GM20431 (cell line): ENCODE data around the gene ACTMAP.

Experiments
- in situ Hi-C: fragments of 300-500 bp; cut with MseI, MboI; formaldehyde crosslinking; loops from one replicate; pipeline ENCODE4 v1.15.0; 2020; ENCODE audit warnings: low sequenced_read_pairs; ENCODE audit not compliant: unreplicated experiment

ACTMAP gene

DNA sequence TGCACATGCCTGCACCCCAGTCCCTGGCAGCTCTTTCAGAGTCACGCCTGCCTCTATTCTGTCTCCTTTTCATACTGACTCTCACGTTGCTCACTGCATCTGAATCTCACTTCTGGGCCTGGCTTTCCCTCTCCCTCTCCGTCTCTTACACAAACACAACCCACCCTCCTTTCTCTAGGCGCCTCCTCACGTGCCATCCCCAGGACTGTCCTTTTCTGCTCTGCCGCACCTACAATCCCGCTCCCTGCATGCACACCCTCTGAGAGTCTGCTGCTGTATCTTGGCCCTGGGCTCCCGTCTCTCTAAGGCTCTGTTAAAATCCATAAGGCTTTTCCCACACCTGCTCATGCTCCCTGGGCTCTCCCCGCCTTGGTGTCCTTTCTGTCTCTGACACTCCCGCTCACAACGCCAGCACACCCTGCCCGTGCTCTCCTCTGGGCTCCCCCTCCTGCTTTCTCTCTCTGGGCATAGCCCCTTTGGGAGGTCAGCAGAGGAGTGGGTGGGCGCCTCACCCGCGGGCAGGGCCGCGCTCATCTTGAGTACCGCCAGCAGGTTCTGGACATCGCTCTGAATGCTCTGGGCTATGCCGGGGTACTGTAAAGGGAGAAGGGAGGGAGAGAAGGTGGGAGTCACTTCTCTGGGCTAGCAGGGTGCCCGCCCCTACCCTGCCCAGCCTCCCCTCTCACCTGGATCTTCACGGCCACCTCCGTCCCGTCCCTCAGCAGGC, 47.1 kb downstream of the ACTMAP start:
- in situ Hi-C loops, result no loop called here

GRCh38 chr19:40702337-40703012, 47.8 kb downstream of the ACTMAP start:
- in situ Hi-C loops, result no loop called here

GRCh38 chr19:40701758-40702157, 48.5 kb downstream of the ACTMAP start:
- in situ Hi-C loops, result no loop called here

- in situ Hi-C loops, result no loop called here
Measured at GRCh38 chr19:40700083-40700482, 50.2 kb downstream of the ACTMAP start.

- in situ Hi-C loops, result no loop called here
Measured at GRCh38 chr19:40697007-40697406, 53.3 kb downstream of the ACTMAP start.

GRCh38 chr19:40695881-40696280, 54.4 kb downstream of the ACTMAP start:
- in situ Hi-C loops, result no loop called here

DNA sequence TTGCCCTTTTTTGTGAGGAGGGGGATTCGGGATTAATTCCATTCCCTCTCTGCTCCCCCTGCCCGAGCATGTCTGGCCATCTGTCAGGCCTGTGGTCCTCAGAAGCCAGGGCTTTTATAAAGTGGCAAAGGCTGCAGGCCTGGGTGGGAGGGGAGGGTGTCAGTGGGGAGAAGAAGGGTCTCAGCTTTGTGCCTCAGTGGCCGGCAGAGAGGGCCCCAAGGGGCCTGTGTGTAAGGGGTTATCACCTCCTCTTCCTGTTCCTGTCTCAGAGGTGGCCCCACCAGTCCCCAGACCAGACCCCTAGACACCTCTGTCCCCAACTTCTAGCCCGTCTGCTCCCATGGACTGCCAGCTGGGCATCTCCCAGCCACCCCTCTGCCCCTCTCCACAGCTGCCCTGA, 56.4 kb downstream of the ACTMAP start:
- in situ Hi-C loops, result no loop called here

DNA sequence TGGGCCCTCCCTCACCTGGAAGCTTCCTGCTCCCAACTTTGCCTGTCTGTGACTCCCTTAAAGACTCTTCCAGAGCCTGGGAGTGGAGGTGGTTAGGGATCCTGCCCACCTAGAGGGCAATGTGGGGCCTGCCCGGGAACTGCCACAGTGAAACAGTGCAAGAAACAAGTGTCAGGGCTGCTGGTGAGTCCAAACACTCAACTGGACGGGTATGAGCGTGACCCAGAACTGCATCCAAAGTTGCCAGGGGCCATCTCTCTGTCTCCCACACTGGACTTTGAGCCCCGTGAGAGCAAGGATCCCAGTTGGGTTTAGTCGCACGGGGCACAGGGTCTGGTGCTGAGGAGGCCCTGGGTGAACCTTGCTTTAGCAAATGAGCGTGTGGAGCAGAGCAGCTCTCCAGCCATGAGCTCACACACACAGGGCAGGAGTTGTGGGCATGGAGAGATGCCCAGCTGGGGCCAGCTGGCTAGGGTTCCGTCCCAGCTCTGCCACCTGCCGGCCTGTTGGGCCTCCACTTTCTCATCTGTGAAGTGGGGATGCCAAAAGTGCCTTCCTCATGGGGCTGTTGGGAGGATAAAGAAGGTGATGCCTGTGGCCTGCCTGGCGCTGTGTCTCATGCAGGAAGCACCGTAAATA, 57.0 kb downstream of the ACTMAP start:
- in situ Hi-C loops, result no loop called here

GRCh38 chr19:40692212-40692551, 58.1 kb downstream of the ACTMAP start:
- in situ Hi-C loops, result no loop called here

DNA sequence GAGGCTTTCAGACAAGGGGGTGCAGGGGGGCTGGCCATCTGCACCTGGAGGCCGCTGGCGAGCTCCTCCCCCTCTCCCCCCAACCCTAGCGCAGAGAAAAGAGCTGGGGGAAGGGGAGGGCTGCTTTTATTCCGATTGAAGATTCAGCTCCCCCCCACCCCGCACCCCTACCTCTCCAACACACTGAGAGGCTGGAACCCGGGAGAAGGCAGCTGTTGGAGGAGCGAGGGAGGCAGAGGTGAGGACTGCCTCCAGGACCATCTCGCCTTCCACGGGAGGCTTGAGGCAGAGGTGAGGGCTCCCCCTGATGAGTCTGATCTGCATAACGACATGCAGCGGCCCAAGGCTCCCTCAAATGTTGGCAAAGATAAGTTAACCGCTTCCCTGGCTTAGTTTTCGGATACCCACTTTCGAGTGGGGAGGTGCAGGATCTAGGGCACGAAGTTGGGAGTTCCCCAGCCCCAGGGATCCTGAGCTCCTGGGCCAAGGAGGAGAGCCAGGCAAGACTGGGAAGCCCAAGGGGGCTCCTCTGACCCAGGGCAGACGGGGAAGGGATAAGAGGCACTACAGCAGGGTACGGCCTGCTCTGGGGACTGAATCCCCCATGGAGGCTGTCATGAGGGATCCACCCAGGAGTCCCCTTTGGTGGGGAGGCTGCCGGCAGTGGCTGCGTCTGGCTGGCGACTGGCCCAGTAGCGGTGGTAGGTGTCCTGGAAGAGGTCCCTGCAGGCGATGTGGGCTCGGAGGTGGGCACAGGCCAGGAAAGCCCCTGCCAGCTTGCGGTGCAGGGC, 58.7 kb downstream of the ACTMAP start:
- in situ Hi-C loops, result no loop called here
